LNCaP clone FGC (cell line): Measurements from ENCODE around the gene MEIOSIN.

Source experiments
- DNase-seq: peaks from one replicate; pipeline ENCODE4 v3.0.0-alpha.2; 2011; ENCODE audit warnings: low read depth
- H3K4me3 ChIP-seq: 2 replicates; pipeline ENCODE4 v1.5.1; 2011; ENCODE audit warnings: mild to moderate bottlenecking, low read depth, low read length, control low read depth
- CTCF ChIP-seq: IDR thresholded peaks from 2 replicates; pipeline ENCODE4 v1.5.1; 2012; ENCODE audit warnings: mild to moderate bottlenecking; ENCODE audit not compliant: control insufficient read depth, insufficient read depth; ENCODE audit errors: extremely low read depth

Gene MEIOSIN

GRCh38 chr19:45781214-45782161, 48.2 kb downstream of the MEIOSIN start:
- no peak overlapping the region for H3K4me3 ChIP-seq
- no peak for TF ChIP-seq CTCF
- no peak for DNase-seq

GRCh38 chr19:45782162-45782691, 49.0 kb downstream of the MEIOSIN start, which contains the start of gene DMPK:
DMPK (minus strand) TSS chr19:45782490; CDS start chr19:45782352, 138 bp downstream.
- TF ChIP-seq CTCF, result no peak
- H3K4me3 ChIP-seq, result no peak within 1 kb of the TSS
- no peak for DNase-seq

- DNase-seq, result no peak
- no peak for TF ChIP-seq CTCF
- no peak overlapping the region for H3K4me3 ChIP-seq
These were observed 49.9 kb downstream of the MEIOSIN start for GRCh38 chr19:45782820-45783785.

- no peak for DNase-seq
- H3K4me3 ChIP-seq, result no peak overlapping the region
These were observed 50.9 kb downstream of the MEIOSIN start for GRCh38 chr19:45784096-45784495.

GRCh38 chr19:45785097-45785496, 51.9 kb downstream of the MEIOSIN start:
- H3K4me3 ChIP-seq, result no peak overlapping the region
- TF ChIP-seq CTCF, result no peak
- no peak for DNase-seq

More at GRCh38 chr19:45784096-45784495, 50.9 kb downstream of the MEIOSIN start:
- TF ChIP-seq CTCF, result no peak

GRCh38 chr19:45785781-45786532, 52.7 kb downstream of the MEIOSIN start:
- no peak for DNase-seq
- no peak overlapping the region for H3K4me3 ChIP-seq
- TF ChIP-seq CTCF, result no peak
